ENCODE results near the gene INSYN2A. TPM values are rescaled to one million over a fixed set of nuclear protein-coding genes. Genes with fewer than 3 reads are reported as not detected.

INSYN2A gene
- total and polyA plus RNA-seq, 9 of the 15 experiments (the other 6 are each of a cell fraction or from before 2014, with no cell fraction given) = not detected

DNA sequence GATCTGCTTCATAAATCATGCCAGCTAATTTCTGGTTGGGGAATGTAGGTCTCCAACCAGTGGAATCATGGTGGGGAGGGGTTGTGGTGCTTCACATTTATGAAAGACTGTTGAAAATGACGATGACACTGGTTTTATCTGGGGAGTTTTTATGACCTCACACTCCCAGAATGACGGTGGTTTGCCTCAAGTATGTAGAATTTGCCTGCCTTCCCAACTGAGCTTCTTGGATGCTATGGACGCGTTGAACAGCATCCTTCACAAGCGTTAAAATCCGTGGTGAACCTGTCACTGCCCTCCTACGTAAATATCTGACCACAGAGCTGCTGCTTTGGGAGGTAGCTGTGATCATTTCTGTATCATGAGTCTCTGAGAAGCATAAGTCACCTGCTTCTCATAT lies 3.3 kb downstream of the INSYN2A start:
- ATAC-seq (no peak), FAIRE-seq (no peak), DNase-seq (ENCODE audit: extremely low read depth in 1 of 4, low spot score in 3 of 4) (no peak)
- CTCF ChIA-PET (ENCODE audit: low intra/inter-chr PET ratio) = no interaction called here
- Histone ChIP-seq H3K4me2 (ENCODE audit: insufficient read depth, low read length) (no peak overlapping the region), H3K4me3 (no peak overlapping the region), H3K9me3 (replicated peaks; ENCODE audit: control insufficient read depth, insufficient read depth, low read depth, low read length) (no peaks in the 10 kb centered on the region), H3K9ac (ENCODE audit: insufficient read depth in 1 of 2, low read depth in 2 of 2, low read length in 2 of 2) (no peak overlapping the region), H3K36me3 (ENCODE audit: control insufficient read depth, insufficient read depth, low read length) (no peaks in the 10 kb centered on the region), H3K9me1 (ENCODE audit: control insufficient read depth, insufficient read depth, low read length) (no peaks in the 10 kb centered on the region), H3K4me1 (replicated peaks in 1 of 2; ENCODE audit: control insufficient read depth in 2 of 2, insufficient read depth in 2 of 2, low read length in 2 of 2) (no peaks in the 10 kb centered on the region), H2AFZ (ENCODE audit: low read depth, low read length) (no peak overlapping the region), H3K27ac (ENCODE audit: extremely low read depth, low read depth, low read length) (no peak overlapping the region), H3K27me3 (ENCODE audit: control insufficient read depth in 2 of 2, insufficient read depth in 2 of 2, low read length in 2 of 2) (no peaks in the 10 kb centered on the region), H3K79me2 (ENCODE audit: control insufficient read depth, insufficient read depth, low read length) (no peaks in the 10 kb centered on the region), H4K20me1 (replicated peaks; ENCODE audit: control insufficient read depth, insufficient read depth, low read length) (no peaks in the 10 kb centered on the region)
- in situ Hi-C loops (cut with MboI) = no loop called here
- POLR2A ChIA-PET = no interaction called here
- 0% methylated on average over 7 of the region's 7 CpGs for WGBS (ENCODE audit: insufficient coverage, low coverage, missing lambda C conversion rate)
- BruUV-seq (replicated peaks) = no TSS peak
- intact Hi-C loops (cut with micrococcal nuclease) = no loop called here
- TF ChIP-seq MECOM (CRISPR knock-in tag; IDR thresholded peaks at IDR 0.05) = no peak
- no peak for TF ChIP-seq NBN (IDR thresholded peaks at IDR 0.05; ENCODE audit: low read depth)
- no peak for TF ChIP-seq SIN3B (IDR thresholded peaks at IDR 0.05; ENCODE audit: low read depth)
- no peak for TF ChIP-seq ZNF175 (CRISPR knock-in tag; IDR thresholded peaks at IDR 0.05; ENCODE audit: low read depth)
- TF ChIP-seq ZNF436 (CRISPR knock-in tag; IDR thresholded peaks at IDR 0.05) = no peak
- TF ChIP-seq MBD2 (IDR thresholded peaks at IDR 0.05; ENCODE audit: borderline replicate concordance, low read depth) = no peak
- TF ChIP-seq SREBF2 (CRISPR knock-in tag; IDR thresholded peaks at IDR 0.05) = no peak
- TF ChIP-seq CTBP1 (IDR thresholded peaks at IDR 0.05; ENCODE audit: borderline replicate concordance) = no peak
- TF ChIP-seq PTTG1 (tag; IDR thresholded peaks at IDR 0.05; ENCODE audit: low read depth) = no peak
- TF ChIP-seq, protein P1, sequence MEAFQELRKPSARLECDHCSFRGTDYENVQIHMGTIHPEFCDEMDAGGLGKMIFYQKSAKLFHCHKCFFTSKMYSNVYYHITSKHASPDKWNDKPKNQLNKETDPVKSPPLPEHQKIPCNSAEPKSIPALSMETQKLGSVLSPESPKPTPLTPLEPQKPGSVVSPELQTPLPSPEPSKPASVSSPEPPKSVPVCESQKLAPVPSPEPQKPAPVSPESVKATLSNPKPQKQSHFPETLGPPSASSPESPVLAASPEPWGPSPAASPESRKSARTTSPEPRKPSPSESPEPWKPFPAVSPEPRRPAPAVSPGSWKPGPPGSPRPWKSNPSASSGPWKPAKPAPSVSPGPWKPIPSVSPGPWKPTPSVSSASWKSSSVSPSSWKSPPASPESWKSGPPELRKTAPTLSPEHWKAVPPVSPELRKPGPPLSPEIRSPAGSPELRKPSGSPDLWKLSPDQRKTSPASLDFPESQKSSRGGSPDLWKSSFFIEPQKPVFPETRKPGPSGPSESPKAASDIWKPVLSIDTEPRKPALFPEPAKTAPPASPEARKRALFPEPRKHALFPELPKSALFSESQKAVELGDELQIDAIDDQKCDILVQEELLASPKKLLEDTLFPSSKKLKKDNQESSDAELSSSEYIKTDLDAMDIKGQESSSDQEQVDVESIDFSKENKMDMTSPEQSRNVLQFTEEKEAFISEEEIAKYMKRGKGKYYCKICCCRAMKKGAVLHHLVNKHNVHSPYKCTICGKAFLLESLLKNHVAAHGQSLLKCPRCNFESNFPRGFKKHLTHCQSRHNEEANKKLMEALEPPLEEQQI (IDR thresholded peaks at IDR 0.05) = no peak
- TF ChIP-seq YY1 (IDR thresholded peaks at IDR 0.05; ENCODE audit: borderline replicate concordance in 1 of 3, control insufficient read depth in 1 of 3, extremely low read depth in 1 of 3, insufficient read depth in 3 of 3, insufficient read length in 1 of 3, insufficient replicate concordance in 2 of 3, low read depth in 1 of 3, low read length in 2 of 3) = no peak
- no peak for TF ChIP-seq MED1 (CRISPR knock-in tag; IDR thresholded peaks at IDR 0.05; ENCODE audit: borderline replicate concordance)
- TF ChIP-seq CREB1 (IDR thresholded peaks at IDR 0.05) = no peak
- no peak for TF ChIP-seq CREB1 (CRISPR knock-in tag; IDR thresholded peaks at IDR 0.05)
- no peak for TF ChIP-seq EP400 (IDR thresholded peaks at IDR 0.05)
- TF ChIP-seq, protein P2, sequence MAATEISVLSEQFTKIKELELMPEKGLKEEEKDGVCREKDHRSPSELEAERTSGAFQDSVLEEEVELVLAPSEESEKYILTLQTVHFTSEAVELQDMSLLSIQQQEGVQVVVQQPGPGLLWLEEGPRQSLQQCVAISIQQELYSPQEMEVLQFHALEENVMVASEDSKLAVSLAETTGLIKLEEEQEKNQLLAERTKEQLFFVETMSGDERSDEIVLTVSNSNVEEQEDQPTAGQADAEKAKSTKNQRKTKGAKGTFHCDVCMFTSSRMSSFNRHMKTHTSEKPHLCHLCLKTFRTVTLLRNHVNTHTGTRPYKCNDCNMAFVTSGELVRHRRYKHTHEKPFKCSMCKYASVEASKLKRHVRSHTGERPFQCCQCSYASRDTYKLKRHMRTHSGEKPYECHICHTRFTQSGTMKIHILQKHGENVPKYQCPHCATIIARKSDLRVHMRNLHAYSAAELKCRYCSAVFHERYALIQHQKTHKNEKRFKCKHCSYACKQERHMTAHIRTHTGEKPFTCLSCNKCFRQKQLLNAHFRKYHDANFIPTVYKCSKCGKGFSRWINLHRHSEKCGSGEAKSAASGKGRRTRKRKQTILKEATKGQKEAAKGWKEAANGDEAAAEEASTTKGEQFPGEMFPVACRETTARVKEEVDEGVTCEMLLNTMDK (IDR thresholded peaks at IDR 0.05; ENCODE audit: borderline replicate concordance, insufficient read depth, low read depth, low read length, poor library complexity, severe bottlenecking) = no peak
- no peak for TF ChIP-seq TAF15 (IDR thresholded peaks at IDR 0.05; ENCODE audit: low read depth, low read length)
- no peak for TF ChIP-seq BRF1 (IDR thresholded peaks at IDR 0.05; ENCODE audit: borderline replicate concordance, extremely low read depth, insufficient read length)
- no peak for TF ChIP-seq PTBP1 (IDR thresholded peaks at IDR 0.05; ENCODE audit: low read depth, low read length)
- no peak for TF ChIP-seq MEIS2 (IDR thresholded peaks at IDR 0.05; ENCODE audit: partially characterized antibody)
- TF ChIP-seq ZNF354B (CRISPR knock-in tag; IDR thresholded peaks at IDR 0.05) = no peak
